Stimulated activated naive B cell treated with anti-CD40 and anti-IgM and Interleukin-4, amounts not matched to agents 10 μg/mL and 1 μg/mL and 100 μg/mL, for 72 hours (primary cell): ENCODE data around the gene CFAP46.

Experiments used
- ATAC-seq, 2 donors: fragments of 150-1000 bp; cut with Tn5 transposase; replicated peaks; 2 replicates each; pipeline ENCODE4 v1.10.0; 2021; ENCODE audit warnings: moderate library complexity in 1 of 2
- DNase-seq: peaks from one replicate; pipeline ENCODE4 v3.0.0; 2021
- H3K27ac Mint-ChIP-seq: one replicate; pipeline ENCODE4 v1.8.0; 2022; ENCODE audit warnings: mild to moderate bottlenecking, mixed read lengths
- H3K27me3 Mint-ChIP-seq, 2 donors: one replicate each; pipeline ENCODE4 v1.8.0; 2022; ENCODE audit warnings: mixed read lengths in 2 of 2
- H3K36me3 Mint-ChIP-seq, 2 donors: one replicate each; pipeline ENCODE4 v1.8.0; 2022; ENCODE audit warnings: mixed read lengths in 2 of 2, mild to moderate bottlenecking in 1 of 2
- H3K4me1 Mint-ChIP-seq, 2 donors: one replicate each; pipeline ENCODE4 v1.8.0; 2022; ENCODE audit warnings: mixed read lengths in 2 of 2, mild to moderate bottlenecking in 1 of 2
- H3K4me3 Mint-ChIP-seq, 2 donors: one replicate each; pipeline ENCODE4 v1.8.0; 2022; ENCODE audit warnings: mild to moderate bottlenecking in 2 of 2, mixed read lengths in 2 of 2, moderate library complexity in 1 of 2
- H3K9me3 Mint-ChIP-seq, 2 donors: one replicate each; pipeline ENCODE4 v1.8.0; 2022; ENCODE audit warnings: mixed read lengths in 2 of 2, mild to moderate bottlenecking in 1 of 2

CFAP46 gene

GRCh38 chr10:132872658-132873057, 69.7 kb downstream of the CFAP46 start:
- H3K36me3 Mint-ChIP-seq = peaks cover 0 to 3% of the 10 kb centered on the region in 2 donors
- DNase-seq (no peak), ATAC-seq (no peak)
- no peaks in the 10 kb centered on the region for H3K4me1 Mint-ChIP-seq
- no peak overlapping the region for H3K27ac Mint-ChIP-seq
- peaks cover 35 to 38% of the 10 kb centered on the region in 2 donors for H3K27me3 Mint-ChIP-seq
- H3K4me3 Mint-ChIP-seq = no peak overlapping the region
- peaks cover 8 to 11% of the 10 kb centered on the region in 2 donors for H3K9me3 Mint-ChIP-seq

DNA sequence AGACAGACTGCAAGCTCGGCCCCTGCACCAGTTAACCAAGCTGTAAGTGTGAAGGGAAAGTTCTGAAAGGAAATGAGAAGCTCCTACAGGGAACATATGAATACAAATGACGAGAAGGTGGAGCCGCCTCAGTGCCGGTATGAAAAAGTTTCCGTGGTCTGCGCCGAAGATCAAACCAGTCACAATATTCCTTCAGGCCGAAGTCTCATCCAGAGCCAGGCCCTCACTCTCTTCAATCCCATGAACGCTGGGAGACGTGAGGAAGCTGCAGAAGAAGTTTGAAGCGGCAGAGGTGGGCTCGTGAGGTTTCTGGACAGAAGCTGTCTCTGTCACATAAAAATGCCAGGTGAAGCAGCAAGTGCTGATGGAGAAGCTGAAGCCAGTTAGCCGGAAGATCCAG, 71.9 kb downstream of the CFAP46 start:
- H3K27ac Mint-ChIP-seq = no peak overlapping the region
- DNase-seq (no peak), ATAC-seq (no peak)
- peaks cover 5 to 9% of the 10 kb centered on the region in 2 donors for H3K9me3 Mint-ChIP-seq
- no peaks in the 10 kb centered on the region for H3K4me1 Mint-ChIP-seq
- peaks cover 0 to 2% of the 10 kb centered on the region in 2 donors for H3K36me3 Mint-ChIP-seq
- H3K27me3 Mint-ChIP-seq = peaks cover 36 to 42% of the 10 kb centered on the region in 2 donors
- H3K4me3 Mint-ChIP-seq = no peak overlapping the region

- no peak for ATAC-seq
- Mint-ChIP-seq H3K27ac (no peak overlapping the region), H3K9me3 (peaks cover 4 to 5% of the 10 kb centered on the region in 2 donors), H3K27me3 (peaks cover 40 to 43% of the 10 kb centered on the region in 2 donors), H3K36me3 (no peaks in the 10 kb centered on the region), H3K4me3 (no peak overlapping the region), H3K4me1 (peaks cover 0 to 4% of the 10 kb centered on the region in 2 donors)
- DNase-seq = no peak
These were observed 72.7 kb downstream of the CFAP46 start for GRCh38 chr10:132869621-132870020.

GRCh38 chr10:132868995-132869394, 73.4 kb downstream of the CFAP46 start:
- ATAC-seq = no peak
- H3K9me3 Mint-ChIP-seq = peaks cover 4 to 5% of the 10 kb centered on the region in 2 donors
- no peak overlapping the region for H3K27ac Mint-ChIP-seq

DNA sequence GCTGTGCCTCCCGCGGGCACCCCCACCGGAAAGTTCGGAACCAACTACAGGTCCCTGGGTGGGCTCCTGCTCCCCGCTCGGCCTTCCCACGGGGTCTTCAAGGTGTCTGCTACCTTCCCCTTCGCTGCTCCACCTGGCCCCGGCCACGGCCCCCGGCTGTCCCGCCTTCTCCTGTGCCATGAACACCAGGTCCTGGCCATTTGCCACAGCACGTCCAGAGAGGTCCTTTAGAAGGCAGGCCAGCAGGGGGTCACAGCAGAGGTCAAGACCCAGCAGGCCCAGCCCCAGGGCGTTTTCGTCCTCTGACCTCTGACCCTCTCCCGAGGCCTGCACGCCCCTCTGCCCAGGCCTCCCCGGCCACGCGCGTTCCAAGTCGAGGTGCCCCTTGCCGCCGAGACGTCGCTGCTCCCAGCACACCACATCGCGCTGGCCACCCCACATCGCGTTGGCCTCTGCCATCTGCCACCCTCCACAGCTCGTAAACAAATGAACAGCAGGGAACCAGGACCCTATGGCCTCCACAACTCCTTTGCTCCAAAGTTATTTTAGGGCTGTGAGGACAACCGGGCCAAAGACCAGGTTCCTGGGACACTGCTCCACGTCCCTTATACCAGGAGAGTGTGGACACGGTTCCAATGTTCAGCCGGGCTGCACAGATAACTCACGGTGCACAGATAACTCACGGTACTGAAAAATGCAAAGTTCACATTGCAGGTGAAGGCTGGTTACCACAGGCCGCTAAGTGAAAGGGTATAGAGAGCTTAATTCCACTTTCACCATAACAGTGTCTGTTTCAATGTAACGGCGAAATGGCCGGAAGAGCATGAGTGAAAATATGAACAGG, 74.3 kb downstream of the CFAP46 start:
- H3K4me3 Mint-ChIP-seq = no peak overlapping the region
- peaks cover 49 to 52% of the 10 kb centered on the region in 2 donors for H3K27me3 Mint-ChIP-seq
- H3K27ac Mint-ChIP-seq = no peak overlapping the region
- peaks cover 0 to 13% of the 10 kb centered on the region in 2 donors for H3K4me1 Mint-ChIP-seq
- peaks cover 4 to 5% of the 10 kb centered on the region in 2 donors for H3K9me3 Mint-ChIP-seq
- H3K36me3 Mint-ChIP-seq = no peaks in the 10 kb centered on the region
- ATAC-seq (no peak), DNase-seq (no peak)

More at GRCh38 chr10:132868995-132869394, 73.4 kb downstream of the CFAP46 start:
- no peak for DNase-seq
- Mint-ChIP-seq H3K27me3 (peaks cover 46 to 50% of the 10 kb centered on the region in 2 donors), H3K4me1 (peaks cover 0 to 5% of the 10 kb centered on the region in 2 donors), H3K36me3 (no peaks in the 10 kb centered on the region), H3K4me3 (no peak overlapping the region)

- Mint-ChIP-seq H3K27me3 (peaks cover 51 to 59% of the 10 kb centered on the region in 2 donors), H3K4me1 (peaks cover 0 to 19% of the 10 kb centered on the region in 2 donors), H3K4me3 (no peak overlapping the region), H3K9me3 (peaks cover 4 to 5% of the 10 kb centered on the region in 2 donors), H3K36me3 (no peaks in the 10 kb centered on the region), H3K27ac (peak overlapping the region; percentile 42)
- DNase-seq (no peak), ATAC-seq (no peak)
These were observed 75.6 kb downstream of the CFAP46 start for GRCh38 chr10:132866601-132867381.

- ATAC-seq (no peak), DNase-seq (no peak)
- Mint-ChIP-seq H3K4me3 (no peak overlapping the region), H3K27me3 (peaks cover 47 to 67% of the 10 kb centered on the region in 2 donors), H3K4me1 (peaks cover 0 to 19% of the 10 kb centered on the region in 2 donors), H3K27ac (no peak overlapping the region), H3K9me3 (peaks cover 2 to 5% of the 10 kb centered on the region in 2 donors), H3K36me3 (no peaks in the 10 kb centered on the region)
These were observed 76.3 kb downstream of the CFAP46 start for GRCh38 chr10:132865851-132866600.

DNA sequence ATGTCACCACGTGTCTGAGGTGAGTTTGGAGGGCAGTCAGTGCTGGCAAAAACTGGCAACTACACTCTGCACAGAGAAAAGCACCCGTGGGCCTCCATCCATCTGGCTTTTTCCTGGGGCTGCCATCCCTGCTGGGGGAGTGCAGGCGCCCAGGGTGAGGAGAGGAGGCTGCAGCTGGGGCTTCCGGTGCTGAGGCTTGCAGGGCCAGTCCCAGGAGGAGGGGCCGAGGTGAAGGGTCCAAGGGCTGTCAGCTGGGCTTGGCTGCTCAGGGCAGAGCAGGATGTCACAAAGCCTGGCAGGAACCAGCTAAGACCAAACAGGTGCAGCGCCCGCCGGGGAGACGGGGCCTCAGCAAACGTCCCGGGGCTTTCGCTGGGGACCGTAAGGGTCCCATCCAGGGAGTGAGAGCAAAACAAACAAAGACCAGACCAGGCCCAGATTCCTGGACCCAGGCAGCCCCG, 77.2 kb downstream of the CFAP46 start:
- peaks cover 51 to 69% of the 10 kb centered on the region in 2 donors for H3K27me3 Mint-ChIP-seq
- no peak overlapping the region for H3K27ac Mint-ChIP-seq
- ATAC-seq = no peak
- no peak overlapping the region for H3K4me3 Mint-ChIP-seq
- H3K9me3 Mint-ChIP-seq = peaks cover 1 to 3% of the 10 kb centered on the region in 2 donors
- H3K36me3 Mint-ChIP-seq = no peaks in the 10 kb centered on the region
- peaks cover 0 to 19% of the 10 kb centered on the region in 2 donors for H3K4me1 Mint-ChIP-seq
- DNase-seq = no peak

GRCh38 chr10:132862485-132863420, 79.6 kb downstream of the CFAP46 start:
- Mint-ChIP-seq H3K36me3 (no peaks in the 10 kb centered on the region), H3K4me3 (no peak overlapping the region), H3K27me3 (peaks cover 48 to 62% of the 10 kb centered on the region in 2 donors), H3K27ac (no peak overlapping the region), H3K9me3 (no peaks in the 10 kb centered on the region), H3K4me1 (peaks cover 0 to 19% of the 10 kb centered on the region in 2 donors)
- no peak for ATAC-seq
- no peak for DNase-seq

GRCh38 chr10:132861884-132862461, 80.4 kb downstream of the CFAP46 start:
- H3K4me3 Mint-ChIP-seq = no peak overlapping the region
- H3K4me1 Mint-ChIP-seq = peaks cover 0 to 19% of the 10 kb centered on the region in 2 donors
- no peaks in the 10 kb centered on the region for H3K36me3 Mint-ChIP-seq
- H3K27ac Mint-ChIP-seq = no peak overlapping the region
- ATAC-seq (no peak), DNase-seq (no peak)
- H3K9me3 Mint-ChIP-seq = peaks cover 0 to 4% of the 10 kb centered on the region in 2 donors
- H3K27me3 Mint-ChIP-seq = peaks cover 48 to 57% of the 10 kb centered on the region in 2 donors

- no peak overlapping the region for H3K27ac Mint-ChIP-seq
- H3K27me3 Mint-ChIP-seq = peaks cover 48 to 53% of the 10 kb centered on the region in 2 donors
- no peak overlapping the region for H3K4me3 Mint-ChIP-seq
- no peak for DNase-seq
- peaks cover 0 to 4% of the 10 kb centered on the region in 2 donors for H3K36me3 Mint-ChIP-seq
- peaks cover 0 to 19% of the 10 kb centered on the region in 2 donors for H3K4me1 Mint-ChIP-seq
- no peak for ATAC-seq
- peaks cover 5 to 6% of the 10 kb centered on the region in 2 donors for H3K9me3 Mint-ChIP-seq
These were observed 81.2 kb downstream of the CFAP46 start for GRCh38 chr10:132861116-132861691.

DNA sequence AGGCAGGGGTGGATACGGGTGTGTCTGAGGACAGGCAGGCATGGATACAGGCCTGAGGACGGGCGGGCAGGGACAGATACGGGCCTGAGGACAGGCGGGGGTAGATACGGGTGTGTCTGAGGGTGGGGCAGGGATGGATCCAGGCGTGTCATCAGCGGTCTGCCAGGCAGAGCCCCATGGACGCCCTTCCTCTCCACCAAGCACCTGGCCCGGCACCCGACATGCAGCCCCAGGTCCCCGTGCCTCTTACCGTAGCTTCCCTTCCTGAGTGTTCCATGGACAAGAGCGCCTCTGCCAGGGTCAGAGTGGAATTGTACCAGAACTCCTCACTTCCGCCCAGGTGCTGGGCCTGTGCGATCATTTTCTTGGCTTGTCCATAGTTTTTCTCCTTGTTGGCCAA, 81.8 kb downstream of the CFAP46 start:
- peaks cover 45 to 56% of the 10 kb centered on the region in 2 donors for H3K27me3 Mint-ChIP-seq
- no peak overlapping the region for H3K4me3 Mint-ChIP-seq
- H3K9me3 Mint-ChIP-seq = peaks cover 6 to 8% of the 10 kb centered on the region in 2 donors
- H3K4me1 Mint-ChIP-seq = peaks cover 0 to 19% of the 10 kb centered on the region in 2 donors
- ATAC-seq = no peak
- no peak for DNase-seq
- H3K27ac Mint-ChIP-seq = no peak overlapping the region
- peaks cover 0 to 4% of the 10 kb centered on the region in 2 donors for H3K36me3 Mint-ChIP-seq
